PC-3 (cell line): ENCODE measurements around the gene HARS2. TPM values are rescaled to one million over a fixed set of nuclear protein-coding genes. Genes with fewer than 3 reads are reported as not detected.

Experiments
- ATAC-seq: fragments of 200-7000 bp; cut with Tn5 transposase; 2 replicates; pipeline ENCODE4 v1.9.1; 2020; ENCODE audit warnings: mild to moderate bottlenecking, moderate library complexity
- Bru-seq: library from RNA; stranded (reverse); fragments of 400-500 nt; gene quantifications from one replicate; lab custom pipeline; 2021; lab: Mats Ljungman, UMichigan
- BruChase-seq, 2 experiments: library from RNA; stranded (reverse); fragments of 400-500 nt; gene quantifications; one replicate each; lab custom pipeline; 2021; lab: Mats Ljungman, UMichigan
- BruUV-seq: library from RNA; stranded (reverse); fragments of 400-500 nt; replicated peaks from 2 replicates; lab custom pipeline; 2021; lab: Mats Ljungman, UMichigan
- CTCF ChIA-PET: fragments of 300-600 bp; sonication (Branson Sonifier 250); formaldehyde crosslinking; loops from one replicate; lab custom pipeline; 2022; ENCODE audit warnings: antibody characterized with exemption; lab: Charles Lee
- POLR2A ChIA-PET: fragments of 300-600 bp; sonication (Branson Sonifier 250); formaldehyde crosslinking; loops from one replicate; lab custom pipeline; 2022; ENCODE audit warnings: antibody characterized with exemption; ENCODE audit not compliant: unreplicated experiment; lab: Charles Lee
- DNase-seq: peaks from one replicate; pipeline ENCODE4 v3.0.0-alpha.2; 2015
- H2AFZ ChIP-seq: fragments of 300-600 bp; sonication (generic); 2 replicates; pipeline ENCODE4 v1.6.0; 2016; ENCODE audit warnings: antibody characterized with exemption, low read length
- H3F3A ChIP-seq: fragments of 300-600 bp; sonication (generic); one replicate; pipeline ENCODE4 v1.6.0; 2017; ENCODE audit warnings: antibody characterized with exemption, low read length, control low read depth, mild to moderate bottlenecking; ENCODE audit not compliant: unreplicated experiment
- H3K27ac ChIP-seq: fragments of 300-600 bp; sonication (generic); 2 replicates; pipeline ENCODE4 v1.5.1; 2016; ENCODE audit warnings: mild to moderate bottlenecking, low read length
- H3K27me3 ChIP-seq: fragments of 300-600 bp; sonication (generic); 2 replicates; pipeline ENCODE4 v1.6.1; 2016; ENCODE audit warnings: low read length, mixed read lengths
- H3K36me3 ChIP-seq: fragments of 300-600 bp; sonication (generic); 2 replicates; pipeline ENCODE4 v1.6.1; 2016; ENCODE audit warnings: low read depth, mixed run types, low read length, mixed read lengths
- H3K4me1 ChIP-seq: fragments of 300-600 bp; sonication (generic); 2 replicates; pipeline ENCODE4 v1.5.1; 2016; ENCODE audit warnings: low read length; ENCODE audit not compliant: insufficient read depth
- H3K4me2 ChIP-seq: fragments of 300-600 bp; sonication (generic); 2 replicates; pipeline ENCODE4 v1.6.0; 2016; ENCODE audit warnings: low read length
- H3K4me3 ChIP-seq: fragments of 300-600 bp; sonication (generic); 2 replicates; pipeline ENCODE4 v1.5.1; 2016; ENCODE audit warnings: mild to moderate bottlenecking, low read length, mixed read lengths
- H3K79me2 ChIP-seq: fragments of 300-600 bp; sonication (generic); 2 replicates; pipeline ENCODE4 v1.6.1; 2017; ENCODE audit warnings: low read length, mixed read lengths
- H3K9ac ChIP-seq: fragments of 300-600 bp; sonication (generic); 2 replicates; pipeline ENCODE4 v1.6.0; 2016; ENCODE audit warnings: mild to moderate bottlenecking, low read length
- H3K9me2 ChIP-seq: fragments of 300-600 bp; sonication (generic); replicated peaks from 2 replicates; pipeline ENCODE4 v1.6.1; 2016; ENCODE audit warnings: mixed run types, low read length, mixed read lengths
- H3K9me3 ChIP-seq: fragments of 300-600 bp; sonication (generic); 2 replicates; pipeline ENCODE4 v1.6.1; 2016; ENCODE audit warnings: low read length, mixed read lengths
- H4K20me1 ChIP-seq: fragments of 300-600 bp; sonication (generic); 2 replicates; pipeline ENCODE4 v1.6.1; 2016; ENCODE audit warnings: low read length, mixed read lengths
- EZH2 ChIP-seq: fragments of 300-600 bp; sonication (generic); IDR thresholded peaks from one replicate; pipeline ENCODE4 v1.6.1; 2017; ENCODE audit warnings: antibody characterized with exemption, mild to moderate bottlenecking, low read length; ENCODE audit not compliant: unreplicated experiment
- EZH2phosphoT487 ChIP-seq: fragments of 300-600 bp; sonication (generic); IDR thresholded peaks from 2 replicates; pipeline ENCODE4 v1.6.1; 2018; ENCODE audit warnings: mild to moderate bottlenecking, antibody characterized with exemption, low read length, borderline replicate concordance
- intact Hi-C: fragments of 100-400 bp; cut with micrococcal nuclease; formaldehyde crosslinking; loops from 2 replicates; pipeline ENCODE4 v1.9.0; 2023
- long read RNA-seq: library from polyadenylated mRNA; unstranded; transcript quantifications from one replicate; pipeline ENCODE4 v2.0.0, GENCODE V29; 2021; ENCODE audit not compliant: unreplicated experiment
- total RNA-seq: library from RNA; depleted of rRNA; stranded (reverse); fragments of >200 nt; gene quantifications from 2 replicates; pipeline ENCODE4 v1.2.3, GENCODE V29; 2014; rRNA removed
- TF ChIP-seq, protein P1 (sequence below): fragments of 300-600 bp; sonication (generic); conservative IDR thresholded peaks from 2 replicates; pipeline ENCODE4 v1.5.1; 2017; ENCODE audit warnings: antibody characterized with exemption, low read depth, mild to moderate bottlenecking, low read length

Gene HARS2, protein sequence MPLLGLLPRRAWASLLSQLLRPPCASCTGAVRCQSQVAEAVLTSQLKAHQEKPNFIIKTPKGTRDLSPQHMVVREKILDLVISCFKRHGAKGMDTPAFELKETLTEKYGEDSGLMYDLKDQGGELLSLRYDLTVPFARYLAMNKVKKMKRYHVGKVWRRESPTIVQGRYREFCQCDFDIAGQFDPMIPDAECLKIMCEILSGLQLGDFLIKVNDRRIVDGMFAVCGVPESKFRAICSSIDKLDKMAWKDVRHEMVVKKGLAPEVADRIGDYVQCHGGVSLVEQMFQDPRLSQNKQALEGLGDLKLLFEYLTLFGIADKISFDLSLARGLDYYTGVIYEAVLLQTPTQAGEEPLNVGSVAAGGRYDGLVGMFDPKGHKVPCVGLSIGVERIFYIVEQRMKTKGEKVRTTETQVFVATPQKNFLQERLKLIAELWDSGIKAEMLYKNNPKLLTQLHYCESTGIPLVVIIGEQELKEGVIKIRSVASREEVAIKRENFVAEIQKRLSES
- total RNA-seq = 23.3 and 29.7 TPM in 2 replicates
- Bru-seq, nascent RNA = percentile 85 among the genes with signal in this experiment
- BruChase-seq, experiment 1, labeled RNA remaining after a 6-hour chase = percentile 93 among the genes with signal in this experiment
- percentile 90 among the genes with signal in this experiment for BruChase-seq, experiment 2, labeled RNA remaining after a 2-hour chase
- long read RNA-seq, transcript HARS2-201 (13 exons, 2,510 nt) = major isoform, 42 of 91 reads
- long read RNA-seq, partial matches to known transcripts = 14 of 91 reads
- long read RNA-seq, other reads (novel, unspliced or antisense) = 27 of 91 reads

DNA sequence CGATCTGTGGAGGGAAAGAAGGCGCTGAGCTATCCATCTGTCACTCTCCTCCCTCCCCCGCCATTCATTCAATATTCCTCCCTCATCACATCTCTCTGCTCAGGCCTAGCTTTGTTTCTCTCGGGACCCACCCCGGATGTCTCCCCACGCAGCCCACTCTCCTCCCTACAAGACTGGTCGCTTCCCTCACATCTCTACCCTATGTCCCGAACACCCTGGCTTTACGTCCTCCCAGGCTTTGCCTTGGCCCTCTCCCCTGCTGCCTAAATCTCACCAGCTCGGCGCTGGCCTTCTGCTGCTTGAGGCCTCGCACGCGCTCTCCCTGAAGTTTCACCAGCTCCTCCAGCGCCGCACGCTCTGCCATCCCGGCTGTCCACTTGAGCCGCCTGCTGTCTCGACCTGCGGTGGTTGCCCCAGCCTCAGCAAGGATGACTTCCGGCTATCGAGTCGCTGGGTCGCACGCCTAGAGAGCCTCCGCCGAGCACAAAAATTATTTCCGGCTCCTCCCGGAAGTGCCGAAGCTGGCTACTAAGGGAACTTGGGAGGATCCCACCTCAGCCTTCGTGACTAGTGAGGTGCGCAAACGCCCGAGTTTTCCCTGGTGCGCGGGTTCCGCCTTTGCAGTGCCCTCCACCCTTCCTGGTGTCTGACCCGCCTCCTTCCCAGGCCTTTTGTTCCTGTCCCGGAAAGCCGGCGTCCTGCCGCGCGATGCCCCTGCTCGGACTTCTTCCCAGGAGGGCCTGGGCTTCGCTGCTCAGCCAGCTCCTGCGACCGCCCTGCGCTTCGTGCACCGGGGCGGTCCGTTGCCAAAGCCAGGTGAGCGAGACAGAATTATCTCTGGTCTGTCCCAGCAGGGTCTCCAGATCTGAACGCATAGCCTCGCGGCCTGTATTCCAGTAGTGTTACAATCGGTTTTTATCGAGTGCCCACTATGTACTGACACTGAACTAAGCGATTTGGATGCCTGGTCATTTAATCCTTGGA lies at the start of gene HARS2, which contains the start of gene HARS1:
TSS of gene HARS2 (plus strand) at position 515 of the 984 bp plus-strand sequence. CDS start at position 709, 194 bp downstream.
TSS of gene HARS1 (minus strand) at position 430 of the 984 bp plus-strand sequence. CDS start at position 364, 66 bp downstream.
- Histone ChIP-seq H4K20me1 (no peaks in the 10 kb centered on the region), H3K36me3 (peaks cover 10% of the 10 kb centered on the region; the same call in 1 of the 2 replicates), H3K4me2 (peak within 1 kb of the TSS; percentile 85), H3K79me2 (peaks cover 62% of the 10 kb centered on the region), H3K27ac (peak within 1 kb of the TSS; percentile 71), H2AFZ (peak within 1 kb of the TSS; percentile 82), H3F3A (no peaks in the 10 kb centered on the region), H3K9me3 (no peaks in the 10 kb centered on the region), H3K9me2 (no peaks in the 10 kb centered on the region), H3K4me1 (peaks cover 7% of the 10 kb centered on the region; the same call in 1 of the 2 replicates), H3K9ac (peak within 1 kb of the TSS; percentile 96), H3K27me3 (no peaks in the 10 kb centered on the region), H3K4me3 (peak within 1 kb of the TSS; percentile 92)
- TF ChIP-seq, protein P1, sequence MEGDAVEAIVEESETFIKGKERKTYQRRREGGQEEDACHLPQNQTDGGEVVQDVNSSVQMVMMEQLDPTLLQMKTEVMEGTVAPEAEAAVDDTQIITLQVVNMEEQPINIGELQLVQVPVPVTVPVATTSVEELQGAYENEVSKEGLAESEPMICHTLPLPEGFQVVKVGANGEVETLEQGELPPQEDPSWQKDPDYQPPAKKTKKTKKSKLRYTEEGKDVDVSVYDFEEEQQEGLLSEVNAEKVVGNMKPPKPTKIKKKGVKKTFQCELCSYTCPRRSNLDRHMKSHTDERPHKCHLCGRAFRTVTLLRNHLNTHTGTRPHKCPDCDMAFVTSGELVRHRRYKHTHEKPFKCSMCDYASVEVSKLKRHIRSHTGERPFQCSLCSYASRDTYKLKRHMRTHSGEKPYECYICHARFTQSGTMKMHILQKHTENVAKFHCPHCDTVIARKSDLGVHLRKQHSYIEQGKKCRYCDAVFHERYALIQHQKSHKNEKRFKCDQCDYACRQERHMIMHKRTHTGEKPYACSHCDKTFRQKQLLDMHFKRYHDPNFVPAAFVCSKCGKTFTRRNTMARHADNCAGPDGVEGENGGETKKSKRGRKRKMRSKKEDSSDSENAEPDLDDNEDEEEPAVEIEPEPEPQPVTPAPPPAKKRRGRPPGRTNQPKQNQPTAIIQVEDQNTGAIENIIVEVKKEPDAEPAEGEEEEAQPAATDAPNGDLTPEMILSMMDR = no peak
- TF ChIP-seq EZH2phosphoT487 (no peak), EZH2 (no peak)
- DNase-seq = peak; percentile 94
- BruUV-seq = no TSS peak
- intact Hi-C loops = loop anchor here (1.0 kb wide), 3 partner anchors 27 to 44 kb away; partner anchors contain the start of genes IK, NDUFA2 and WDR55
- CTCF ChIA-PET = interaction anchor here (0.5 to 0.7 kb wide), 2 partner anchors 31 to 144 kb away, joined by 3 read pairs; partner anchors contain the start of gene EIF4EBP3
- POLR2A ChIA-PET = interaction anchor here (0.5 to 0.9 kb wide), 7 partner anchors 9 to 346 kb away, joined by 4 to 8 read pairs (median 4); partner anchors contain the start of gene ZMAT2
- ATAC-seq = peak; percentile 94

DNA sequence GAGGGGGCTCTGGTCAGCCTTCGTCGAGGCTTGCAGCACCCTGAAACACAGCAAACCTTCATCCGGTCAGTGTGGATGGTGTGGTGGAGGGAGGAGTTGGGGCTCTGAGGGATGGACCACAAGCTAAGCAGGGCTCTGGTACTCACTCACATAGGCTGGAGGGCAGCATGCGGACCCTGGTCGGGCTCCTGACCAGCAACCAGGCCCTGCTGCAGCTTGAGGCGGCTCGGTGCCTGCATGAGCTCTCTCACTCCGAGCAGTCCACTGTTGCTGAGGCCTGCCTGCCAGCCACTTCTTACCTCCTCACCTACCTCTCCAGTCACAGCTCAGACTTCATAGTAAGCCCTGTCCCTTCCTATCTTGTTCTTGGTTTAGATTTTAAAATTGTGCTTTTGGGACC lies 49.5 kb upstream of the HARS2 start:
- Histone ChIP-seq H3K4me2 (no peak overlapping the region), H3K36me3 (peaks cover 11% of the 10 kb centered on the region; the same call in 1 of the 2 replicates), H3K9me2 (no peaks in the 10 kb centered on the region), H3K4me1 (peaks cover 15% of the 10 kb centered on the region; the same call in 1 of the 2 replicates), H3K27ac (no peak overlapping the region), H3K9ac (no peak overlapping the region), H3K79me2 (peaks cover 42% of the 10 kb centered on the region), H3F3A (no peaks in the 10 kb centered on the region), H4K20me1 (no peaks in the 10 kb centered on the region; the same call in 1 of the 2 replicates), H3K4me3 (no peak overlapping the region), H3K9me3 (no peaks in the 10 kb centered on the region), H3K27me3 (no peaks in the 10 kb centered on the region), H2AFZ (no peak overlapping the region)
- no peak for ATAC-seq
- intact Hi-C loops = no loop called here
- no peak for TF ChIP-seq EZH2
- TF ChIP-seq, protein P1 = no peak
- TF ChIP-seq EZH2phosphoT487 = no peak
- DNase-seq = no peak
- ChIA-PET POLR2A (no interaction called here), CTCF (no interaction called here)
- BruUV-seq = no TSS peak
